NCI-H146 (cell line): ENCODE results near the gene TFF2.
A peak's percentile ranks its signal among the peaks of the same experiment; 100 is the strongest.

ENCODE experiments used
- DNase-seq: peaks from one replicate; lab custom pipeline; 2025; lab: John Stamatoyannopoulos, UW

TFF2 gene

DNA sequence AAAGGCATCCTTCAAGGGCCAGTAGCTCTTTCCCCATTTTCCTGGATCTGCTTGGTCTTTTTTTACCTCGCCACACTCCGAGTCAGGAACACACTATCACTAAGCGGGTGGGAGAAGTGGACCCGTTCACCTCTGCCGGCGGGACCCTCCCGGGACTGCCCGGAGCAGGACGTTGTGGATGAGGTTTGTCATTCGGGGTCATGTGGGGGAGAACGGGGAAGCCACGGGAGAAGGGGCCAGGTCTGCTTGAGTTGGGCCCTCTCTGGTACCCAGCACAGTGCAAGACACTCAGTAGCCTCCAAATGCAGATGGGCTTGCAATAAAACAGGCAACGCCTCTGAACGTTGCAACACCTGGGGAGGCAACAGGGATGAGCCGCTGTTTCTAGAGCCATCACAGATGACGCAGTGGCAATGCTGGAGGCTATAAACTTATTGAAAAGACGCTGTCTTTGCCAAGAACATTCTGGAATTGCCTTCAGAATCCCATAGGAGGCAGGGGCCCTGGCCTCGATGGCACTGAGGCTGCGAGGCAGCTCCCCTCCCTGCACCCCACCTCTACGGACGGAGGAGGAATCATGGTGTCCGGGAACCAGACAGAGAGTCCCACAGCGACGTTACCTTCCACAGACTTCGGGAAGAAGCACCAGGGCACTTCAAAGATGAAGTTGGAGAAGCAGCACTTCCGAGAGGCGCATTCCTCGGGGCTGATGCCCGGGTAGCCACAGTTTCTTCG, 3.8 kb downstream of the TFF2 start:
- no peak for DNase-seq

GRCh38 chr21:42346441-42346840, 4.4 kb downstream of the TFF2 start:
- no peak for DNase-seq

GRCh38 chr21:42344631-42345030, 6.2 kb downstream of the TFF2 start:
- DNase-seq: no peak

DNA sequence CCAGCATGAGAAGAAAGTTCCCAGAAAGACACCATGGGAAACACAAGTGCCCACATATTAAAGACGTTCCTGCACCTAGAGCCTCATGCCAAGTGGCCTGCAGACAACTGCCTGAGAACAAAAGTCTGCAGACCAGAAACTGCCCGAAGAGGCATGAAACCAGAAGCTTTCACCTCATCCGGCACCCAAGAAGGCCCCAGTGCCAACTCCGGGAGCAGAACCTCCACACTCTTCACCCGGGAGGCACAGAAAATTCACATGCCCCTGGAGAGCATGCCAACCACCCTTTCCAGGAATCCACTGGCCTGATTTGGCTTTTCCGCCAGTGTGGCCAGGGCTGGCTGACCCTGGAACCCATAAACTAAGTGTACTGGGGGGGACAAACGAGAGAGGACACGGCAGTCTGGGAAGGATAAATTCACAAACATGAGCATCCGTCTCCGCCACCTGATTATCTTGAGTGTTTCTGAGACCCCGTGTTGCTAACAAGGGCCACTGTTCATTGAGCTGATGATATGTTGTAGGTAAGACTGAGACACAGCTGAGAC, 6.8 kb downstream of the TFF2 start:
- DNase-seq: no peak

- DNase-seq: no peak
These were observed 7.2 kb downstream of the TFF2 start for GRCh38 chr21:42343556-42343955.

DNA sequence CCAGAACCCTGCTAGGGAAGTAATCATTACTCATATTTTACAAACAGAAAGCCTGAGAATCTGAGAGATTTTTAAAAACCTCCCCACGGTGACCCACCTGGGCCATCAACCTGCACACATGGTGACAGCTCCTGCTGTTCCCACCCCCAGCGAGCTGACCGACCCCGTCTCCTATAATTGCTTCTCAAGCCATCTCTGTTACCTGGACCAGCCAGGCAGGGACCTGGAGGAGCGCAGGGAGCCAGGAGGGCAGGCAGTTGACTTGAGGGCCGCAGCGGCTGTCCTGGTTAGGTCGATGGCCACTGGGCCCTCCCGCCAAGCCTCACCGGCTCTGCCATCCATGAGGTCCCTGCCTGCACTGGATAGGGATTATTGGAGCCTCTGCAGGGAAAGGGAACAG, 7.7 kb downstream of the TFF2 start:
- DNase-seq: no peak

DNA sequence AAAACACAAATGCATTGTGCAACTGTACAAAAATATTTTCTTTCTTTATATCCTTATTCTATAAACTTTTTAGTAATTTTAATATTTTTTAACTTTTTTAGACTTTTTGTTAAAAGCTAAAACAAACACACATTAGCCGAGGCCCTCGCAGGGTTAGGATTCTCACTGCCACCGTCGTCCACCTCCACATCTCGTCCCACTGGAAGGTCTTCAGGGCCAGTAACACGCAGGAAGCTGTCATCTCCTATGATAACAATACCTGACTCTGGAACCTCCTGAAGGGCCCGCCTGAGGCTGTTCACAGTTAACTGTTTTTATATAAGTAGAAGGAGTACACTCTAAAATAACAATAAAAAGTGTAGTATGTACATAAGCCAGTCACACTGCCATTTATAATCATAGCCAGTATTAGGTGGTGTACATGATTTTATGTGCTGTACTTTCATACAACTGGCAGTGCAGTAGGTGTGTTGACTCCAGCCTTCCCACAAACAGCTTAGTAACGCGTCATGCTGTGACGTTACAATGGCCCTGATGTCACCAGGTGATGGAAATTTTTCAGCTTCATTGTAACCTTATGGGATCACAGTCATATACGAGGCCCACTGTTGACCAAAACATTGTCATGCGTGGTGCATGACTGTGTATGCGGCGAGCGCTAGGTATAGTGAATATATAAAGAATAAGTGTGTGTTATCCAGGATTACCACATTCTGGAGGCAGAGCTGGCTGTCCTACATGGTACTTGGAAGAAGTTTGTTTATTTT, 8.8 kb downstream of the TFF2 start:
- peak; percentile 18 for DNase-seq

DNA sequence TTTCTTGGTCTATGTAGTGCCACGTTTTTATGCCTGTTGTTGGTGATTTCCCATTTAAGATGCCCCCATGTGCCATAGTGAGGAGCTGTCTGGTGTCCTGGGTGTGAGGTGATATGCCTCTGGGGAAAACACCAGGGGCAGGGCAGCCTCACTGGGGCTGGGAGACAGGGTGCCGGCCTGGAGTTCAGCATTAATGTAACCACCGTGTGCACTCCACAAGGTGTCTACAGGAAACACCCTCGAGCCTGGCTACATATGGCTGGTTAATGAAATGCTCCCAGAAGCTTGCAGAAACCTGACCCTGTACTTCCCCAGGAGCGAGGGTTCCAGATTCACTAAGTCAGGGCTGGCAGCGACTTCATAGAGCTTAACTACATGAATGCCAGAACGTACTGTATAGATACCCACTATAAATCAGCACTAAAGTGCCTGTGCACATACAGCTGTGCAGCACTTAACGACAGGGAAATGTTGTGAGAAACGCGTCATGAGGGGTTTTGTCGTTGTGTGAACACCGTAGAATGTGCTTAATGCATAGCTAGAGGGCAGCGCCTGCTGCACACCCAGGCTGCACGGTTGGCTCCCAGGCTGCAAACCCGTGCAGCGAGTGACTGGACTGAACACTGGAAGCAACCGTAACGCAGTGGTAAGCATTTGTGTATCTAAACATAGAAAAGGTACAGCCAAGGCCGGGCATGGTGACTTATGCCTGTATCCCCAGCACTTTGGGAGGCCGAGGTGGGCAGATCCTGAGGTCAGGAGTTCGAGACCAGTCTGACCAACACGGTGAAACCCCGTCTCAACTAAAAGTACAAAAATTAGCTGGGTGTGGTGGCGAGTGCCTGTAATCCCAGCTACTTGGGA, 10.4 kb downstream of the TFF2 start:
- DNase-seq: no peak

DNA sequence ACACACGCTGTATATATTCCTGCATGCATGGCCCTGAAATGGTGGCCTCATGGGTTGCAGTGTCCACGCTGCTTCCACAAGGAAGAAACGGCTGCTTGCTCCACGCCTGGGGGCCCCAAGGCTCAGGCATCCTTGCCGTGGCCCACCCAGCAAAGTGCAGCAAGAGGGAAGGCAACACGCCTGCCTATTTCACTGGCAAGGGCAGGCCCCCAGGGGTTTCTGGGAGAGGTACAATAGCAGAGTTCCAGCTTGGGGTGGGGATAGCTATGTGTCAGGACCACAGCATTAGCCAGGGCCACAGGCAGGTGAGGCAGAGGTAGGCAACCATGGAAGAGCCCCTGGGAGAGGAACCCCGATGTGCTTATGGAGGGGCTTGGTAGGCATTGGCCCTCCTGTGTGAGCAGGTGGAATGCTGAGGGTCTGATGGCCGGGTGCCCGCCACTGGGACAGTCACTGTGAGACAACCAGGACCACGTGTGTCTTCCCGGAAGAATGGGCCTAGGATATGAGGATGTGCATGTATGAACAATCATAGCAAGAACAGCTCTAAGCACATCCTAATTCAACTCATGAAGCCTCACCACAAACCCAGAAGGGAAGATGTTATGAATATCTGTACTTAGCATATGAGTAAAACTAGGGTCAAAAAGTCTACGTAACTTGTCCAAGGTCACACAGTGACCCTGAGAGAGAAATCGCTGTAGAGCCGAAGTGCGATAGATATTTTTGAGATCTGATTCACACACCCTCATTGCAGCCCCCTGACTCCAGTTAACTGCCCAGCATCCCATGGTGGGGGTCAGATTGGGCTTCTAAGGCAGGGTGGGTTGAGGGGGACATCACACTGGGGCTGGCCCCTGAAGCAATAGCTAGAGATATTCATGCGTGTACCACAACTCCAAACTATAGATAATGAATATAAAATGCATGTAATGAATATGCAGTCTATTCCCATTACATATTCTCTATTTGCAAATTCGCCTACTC, 11.8 kb downstream of the TFF2 start:
- DNase-seq: no peak

- peak; percentile 82 for DNase-seq
These were observed 12.7 kb downstream of the TFF2 start for GRCh38 chr21:42337830-42338728.

- no peak for DNase-seq
These were observed 13.5 kb downstream of the TFF2 start for GRCh38 chr21:42337276-42337675.

DNA sequence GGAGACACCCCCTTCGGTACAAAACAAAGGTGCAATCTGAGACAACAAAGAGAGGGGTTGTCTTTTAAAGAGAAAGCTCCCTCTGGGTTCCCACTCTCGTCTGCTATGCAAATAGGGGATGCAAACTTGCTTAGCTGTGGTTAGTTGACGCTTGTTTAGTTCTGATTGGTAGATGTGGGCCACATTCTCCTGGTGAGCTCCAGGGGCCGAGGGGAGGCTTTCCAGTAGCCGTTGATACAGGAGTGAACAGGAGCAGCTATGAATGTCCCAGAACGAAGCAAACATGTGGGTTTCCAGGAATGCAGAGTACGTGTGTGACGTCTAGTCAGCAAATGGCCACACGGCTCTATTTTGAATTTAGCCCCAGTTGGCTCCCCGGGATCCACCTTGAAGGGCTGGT, 14.7 kb downstream of the TFF2 start:
- DNase-seq: no peak

DNA sequence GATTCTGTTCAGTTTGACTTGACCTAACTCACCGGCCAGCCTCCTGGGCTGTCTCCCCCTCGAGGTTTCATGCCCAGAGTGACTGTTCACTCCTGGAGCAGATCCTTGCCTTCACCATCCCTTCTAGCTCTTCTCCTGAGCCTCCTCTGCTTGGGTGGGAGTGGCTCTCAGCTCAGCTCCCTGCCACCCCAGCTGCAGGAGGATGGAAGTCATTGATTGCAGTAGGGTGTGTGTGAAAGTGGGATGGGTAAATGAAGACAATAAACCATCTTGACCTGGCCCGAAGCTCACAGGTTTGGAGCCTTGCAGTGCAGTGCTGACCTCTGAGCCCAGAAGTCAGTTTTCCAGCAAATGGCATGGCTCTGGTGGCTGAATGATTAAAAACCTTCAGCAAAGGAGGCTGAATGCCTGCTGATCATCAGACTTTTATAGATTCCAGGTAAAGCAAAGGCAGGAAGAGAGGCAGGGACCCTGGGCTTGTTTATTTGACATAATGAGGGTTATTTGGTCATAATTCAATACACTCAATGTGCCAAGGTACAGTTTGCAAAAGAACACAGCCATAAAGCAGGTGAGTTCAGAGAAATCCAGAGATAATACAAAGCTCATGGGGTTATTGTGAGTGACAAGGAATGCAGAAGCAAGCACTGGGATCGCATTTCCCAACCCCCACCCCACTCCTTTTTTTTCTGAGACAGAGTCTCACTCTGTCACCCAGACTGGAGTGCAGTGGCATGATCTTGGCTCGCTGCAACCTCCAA, 18.1 kb downstream of the TFF2 start:
- peak; percentile 14 for DNase-seq

GRCh38 chr21:42331660-42332059, 19.1 kb downstream of the TFF2 start:
- no peak for DNase-seq

GRCh38 chr21:42330380-42331371, 20.1 kb downstream of the TFF2 start:
- peak; percentile 62 for DNase-seq

- no peak for DNase-seq
These were observed 25.9 kb downstream of the TFF2 start for GRCh38 chr21:42324896-42325295.

- no peak for DNase-seq
These were observed 28.9 kb downstream of the TFF2 start for GRCh38 chr21:42321845-42322244.

GRCh38 chr21:42321231-42321630, 29.6 kb downstream of the TFF2 start:
- DNase-seq: no peak
